ENCODE data around the gene BCL2L1. TPM values are rescaled to one million over a fixed set of nuclear protein-coding genes. Genes with fewer than 3 reads are reported as not detected.
A peak's percentile ranks its signal among the peaks of the same experiment; 100 is the strongest.

BCL2L1 gene
- polyA plus RNA-seq, 1 of the 3 experiments (the other 2 are of a cell fraction): 99.9 TPM

GRCh38 chr20:31664696-31665354 lies 57.8 kb downstream of the BCL2L1 start:
- no peak overlapping the region for H3K4me3 ChIP-seq (ENCODE audit: low read depth in 2 of 2, low read length in 1 of 2)
- TF ChIP-seq EZH2phosphoT487 (IDR thresholded peaks at IDR 0.05; ENCODE audit: borderline replicate concordance, low read depth) (no peak), USF1 (IDR thresholded peaks at IDR 0.05; ENCODE audit: borderline replicate concordance, low read depth) (no peak), RCOR1 (IDR thresholded peaks at IDR 0.05; ENCODE audit: low read length) (no peak)
- peaks cover 6 to 32% of the 10 kb centered on the region in 2 experiments; a peak in 3 of 4 replicates for H3K4me1 ChIP-seq (ENCODE audit: control insufficient read depth in 1 of 2, insufficient read depth in 2 of 2, low read depth in 1 of 2, low read length in 1 of 2)
- H3K4me2 ChIP-seq: no peak overlapping the region
- H3K27ac ChIP-seq (ENCODE audit: low read depth in 2 of 2, low read length in 1 of 2): peak overlapping the region; percentile 30 to 62; a peak in 3 of 4 replicates
- H3K79me2 ChIP-seq (ENCODE audit: insufficient read depth): peaks cover 30% of the 10 kb centered on the region
- no peaks in the 10 kb centered on the region; the same call in 1 of the 2 replicates for H4K20me1 ChIP-seq (ENCODE audit: insufficient read depth)
- peaks cover 13 to 22% of the 10 kb centered on the region in 2 experiments for H3K36me3 ChIP-seq (replicated peaks in 1 of 2; ENCODE audit: control insufficient read depth in 1 of 2, insufficient read depth in 2 of 2, low read length in 1 of 2)
- no peak overlapping the region for H3K9ac ChIP-seq
- no peaks in the 10 kb centered on the region for H3K9me2 ChIP-seq
- H3K27me3 ChIP-seq (ENCODE audit: insufficient read depth): no peaks in the 10 kb centered on the region
- WGBS (ENCODE audit: low lambda C conversion rate): 96% methylated on average over 2 of the region's 2 CpGs
- POLR2A ChIA-PET: interaction anchor here (1.2 kb wide), 1 partner anchor 58 kb away, joined by 6 read pairs; the partner anchor contains the start of gene BCL2L1
- no peak for DNase-seq
- peaks cover 15% of the 10 kb centered on the region for H3F3A ChIP-seq (replicated peaks; ENCODE audit: insufficient read depth)
- CTCF ChIA-PET: interaction anchor here (0.7 to 16.4 kb wide), 8 partner anchors 10 to 102 kb away, joined by 3 to 288 read pairs (median 5); partner anchors contain the start of gene BCL2L1
- H3K9me3 ChIP-seq: no peaks in the 10 kb centered on the region
- no peak overlapping the region for H2AFZ ChIP-seq (ENCODE audit: low read depth)

GRCh38 chr20:31663838-31664695 lies 58.6 kb downstream of the BCL2L1 start:
- peaks cover 22% of the 10 kb centered on the region for H3K79me2 ChIP-seq (ENCODE audit: insufficient read depth)
- no peaks in the 10 kb centered on the region for H3K9me3 ChIP-seq
- POLR2A ChIA-PET: interaction anchor here (1.2 kb wide), 1 partner anchor 58 kb away, joined by 6 read pairs; the partner anchor contains the start of gene BCL2L1
- peaks cover 15% of the 10 kb centered on the region for H3F3A ChIP-seq (replicated peaks; ENCODE audit: insufficient read depth)
- no peaks in the 10 kb centered on the region for H4K20me1 ChIP-seq (ENCODE audit: insufficient read depth)
- H3K9me2 ChIP-seq: no peaks in the 10 kb centered on the region
- CTCF ChIA-PET: interaction anchor here (0.7 to 16.4 kb wide), 9 partner anchors 11 to 101 kb away, joined by 3 to 288 read pairs (median 4); partner anchors contain the start of gene BCL2L1
- peak overlapping the region; percentile 23 to 30; a peak in 2 of 4 replicates for H3K27ac ChIP-seq (ENCODE audit: low read depth in 2 of 2, low read length in 1 of 2)
- no peak overlapping the region for H2AFZ ChIP-seq (ENCODE audit: low read depth)
- no peak overlapping the region for H3K9ac ChIP-seq
- WGBS (ENCODE audit: low lambda C conversion rate): 69% methylated on average over 11 of the region's 11 CpGs
- H3K36me3 ChIP-seq (replicated peaks in 1 of 2; ENCODE audit: control insufficient read depth in 1 of 2, insufficient read depth in 2 of 2, low read length in 1 of 2): peaks cover 6 to 22% of the 10 kb centered on the region in 2 experiments
- no peak for DNase-seq
- H3K4me3 ChIP-seq (ENCODE audit: low read depth in 2 of 2, low read length in 1 of 2): no peak overlapping the region
- peaks cover 6 to 32% of the 10 kb centered on the region in 2 experiments; a peak in 3 of 4 replicates for H3K4me1 ChIP-seq (ENCODE audit: control insufficient read depth in 1 of 2, insufficient read depth in 2 of 2, low read depth in 1 of 2, low read length in 1 of 2)
- H3K4me2 ChIP-seq: no peak overlapping the region
- H3K27me3 ChIP-seq (ENCODE audit: insufficient read depth): no peaks in the 10 kb centered on the region
- TF ChIP-seq YY1 (IDR thresholded peaks at IDR 0.05; ENCODE audit: low read depth): no peak
- no peak for TF ChIP-seq FOSL2 (IDR thresholded peaks at IDR 0.05; ENCODE audit: borderline replicate concordance, low read depth)
- TF ChIP-seq FOXM1 (IDR thresholded peaks at IDR 0.05; ENCODE audit: low read depth): no peak
- TF ChIP-seq ZBTB33 (IDR thresholded peaks at IDR 0.05; ENCODE audit: borderline replicate concordance, low read depth): no peak
- no peak for TF ChIP-seq MEF2A (IDR thresholded peaks at IDR 0.05; ENCODE audit: borderline replicate concordance, low read depth)
- TF ChIP-seq USF1 (IDR thresholded peaks at IDR 0.05; ENCODE audit: borderline replicate concordance, low read depth): no peak
- no peak for TF ChIP-seq EP300 (IDR thresholded peaks at IDR 0.05; ENCODE audit: borderline replicate concordance in 1 of 2, low read depth in 1 of 2, low read length in 1 of 2)
- no peak for TF ChIP-seq TEAD4 (IDR thresholded peaks at IDR 0.05; ENCODE audit: borderline replicate concordance, insufficient read depth)
- no peak for TF ChIP-seq EZH2phosphoT487 (IDR thresholded peaks at IDR 0.05; ENCODE audit: borderline replicate concordance, low read depth)
- TF ChIP-seq MAX (IDR thresholded peaks at IDR 0.05; ENCODE audit: low read depth): no peak
- no peak for TF ChIP-seq FOXJ3 (CRISPR knock-in tag; IDR thresholded peaks at IDR 0.05)
- no peak for TF ChIP-seq SIN3A (IDR thresholded peaks at IDR 0.05; ENCODE audit: borderline replicate concordance, low read depth, low read length)
- no peak for TF ChIP-seq REST (IDR thresholded peaks at IDR 0.05; ENCODE audit: low read depth, low read length)

Measured in SK-N-SH (cell line).